Upper lobe of left lung (tissue), 6 donors: ENCODE measurements around the gene HK3. TPM values are rescaled to one million over a fixed set of nuclear protein-coding genes. Genes with fewer than 3 reads are reported as not detected.

ENCODE experiments used
- ATAC-seq, 2 donors: fragments of 200-7000 bp; cut with Tn5 transposase; one replicate each; pipeline ENCODE4 v1.9.1; 2022; ENCODE audit warnings: mild to moderate bottlenecking in 2 of 2, moderate library complexity in 2 of 2; ENCODE audit not compliant: low FRiP score in 2 of 2
- DNase-seq, 2 donors: peaks; one replicate each; pipeline ENCODE4 v3.0.0-alpha.2; 2019 to 2020
- H3K27ac ChIP-seq, 4 donors: fragments of 200-600 bp; sonication (generic); one replicate each; pipeline ENCODE4 v1.5.1; 2016 to 2019
- H3K27me3 ChIP-seq, 4 donors: fragments of 200-600 bp; sonication (generic); one replicate each; pipeline ENCODE4 v1.5.1; 2017 to 2019
- H3K36me3 ChIP-seq, 4 donors: fragments of 200-600 bp; sonication (generic); one replicate each; pipeline ENCODE4 v1.5.1; 2016 to 2019
- H3K4me1 ChIP-seq, 4 donors: fragments of 200-600 bp; sonication (generic); one replicate each; pipeline ENCODE4 v1.5.1; 2018 to 2019
- H3K4me3 ChIP-seq, 4 donors: fragments of 200-600 bp; sonication (generic); one replicate each; pipeline ENCODE4 v1.5.1; 2017 to 2019; ENCODE audit warnings: mild to moderate bottlenecking in 2 of 4, moderate library complexity in 1 of 4
- H3K9me3 ChIP-seq, 4 donors: fragments of 200-600 bp; sonication (generic); one replicate each; pipeline ENCODE4 v1.5.1; 2018 to 2019
- EP300 ChIP-seq, 4 donors: sonication (generic); formaldehyde crosslinking; IDR thresholded peaks; one replicate each; pipeline ENCODE4 v1.5.1; 2017; ENCODE audit warnings: antibody characterized with exemption in 4 of 4, control low read depth in 2 of 4
- POLR2A ChIP-seq, 4 donors: fragments of 450-650 bp; IDR thresholded peaks; one replicate each; pipeline ENCODE4 v1.5.1; 2016 to 2017; ENCODE audit warnings: antibody characterized with exemption in 4 of 4, mild to moderate bottlenecking in 2 of 4
- POLR2AphosphoS5 ChIP-seq, 2 donors: sonication (generic); formaldehyde crosslinking; IDR thresholded peaks; one replicate each; pipeline ENCODE4 v1.5.1; 2017; ENCODE audit warnings: antibody characterized with exemption in 2 of 2
- WGBS, 2 donors: methylation state at CpG; one replicate each; pipeline ENCODE4 v1.1.5; 2017 to 2018; 5-methylcytosine and 5-hydroxymethylcytosine counted together
- total RNA-seq, 6 donors: library from RNA; depleted of rRNA in 4 of 6; stranded (reverse); fragments of >200 nt in 4 of 6; gene quantifications; one replicate each; pipeline versions ENCODE4 v1.1.0 to v1.2.1, GENCODE V29; 2016 to 2021
- TF ChIP-seq, protein P1 (sequence below), 6 experiments: fragments of 450-650 bp in 4 of 6; fragments of 200-600 bp in 2 of 6; sonication (generic) in 2 of 6; IDR thresholded peaks; one replicate each; pipeline ENCODE4 v1.5.1; 2016 to 2019; ENCODE audit warnings: antibody characterized with exemption in 6 of 6
- donor health status: DM: no; HTN: no; CAD: no; lungs with moderate emphysema.
- donor health status: DM: no; HTN: yes; CAD: no; lungs with severe emphysema.

HK3 gene
- total RNA-seq, 6 donors from 2014 or later, result 16.0 to 106 (median 66.4) TPM

- no peaks in the 10 kb centered on the region for H3K36me3 ChIP-seq
- TF ChIP-seq, protein P1, sequence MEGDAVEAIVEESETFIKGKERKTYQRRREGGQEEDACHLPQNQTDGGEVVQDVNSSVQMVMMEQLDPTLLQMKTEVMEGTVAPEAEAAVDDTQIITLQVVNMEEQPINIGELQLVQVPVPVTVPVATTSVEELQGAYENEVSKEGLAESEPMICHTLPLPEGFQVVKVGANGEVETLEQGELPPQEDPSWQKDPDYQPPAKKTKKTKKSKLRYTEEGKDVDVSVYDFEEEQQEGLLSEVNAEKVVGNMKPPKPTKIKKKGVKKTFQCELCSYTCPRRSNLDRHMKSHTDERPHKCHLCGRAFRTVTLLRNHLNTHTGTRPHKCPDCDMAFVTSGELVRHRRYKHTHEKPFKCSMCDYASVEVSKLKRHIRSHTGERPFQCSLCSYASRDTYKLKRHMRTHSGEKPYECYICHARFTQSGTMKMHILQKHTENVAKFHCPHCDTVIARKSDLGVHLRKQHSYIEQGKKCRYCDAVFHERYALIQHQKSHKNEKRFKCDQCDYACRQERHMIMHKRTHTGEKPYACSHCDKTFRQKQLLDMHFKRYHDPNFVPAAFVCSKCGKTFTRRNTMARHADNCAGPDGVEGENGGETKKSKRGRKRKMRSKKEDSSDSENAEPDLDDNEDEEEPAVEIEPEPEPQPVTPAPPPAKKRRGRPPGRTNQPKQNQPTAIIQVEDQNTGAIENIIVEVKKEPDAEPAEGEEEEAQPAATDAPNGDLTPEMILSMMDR (IDR thresholded peaks at IDR 0.05), result no peak
- no peak for TF ChIP-seq EP300 (IDR thresholded peaks at IDR 0.05)
- TF ChIP-seq POLR2AphosphoS5 (IDR thresholded peaks at IDR 0.05), result no peak
- no peak for TF ChIP-seq POLR2A (IDR thresholded peaks at IDR 0.05)
- DNase-seq, result no peak
- H3K4me3 ChIP-seq, result no peak overlapping the region
- H3K9me3 ChIP-seq, result no peaks in the 10 kb centered on the region
- no peaks in the 10 kb centered on the region for H3K4me1 ChIP-seq
- no peak overlapping the region for H3K27ac ChIP-seq
- no peak for ATAC-seq
- 42 to 46% methylated on average over 10 to 21 of the region's 21 CpGs for WGBS, 2 donors
- H3K27me3 ChIP-seq, result peaks cover 0 to 4% (median 0%) of the 10 kb centered on the region in 4 donors
These were observed 54.3 kb downstream of the HK3 start for GRCh38 chr5:176844706-176845391.

DNA sequence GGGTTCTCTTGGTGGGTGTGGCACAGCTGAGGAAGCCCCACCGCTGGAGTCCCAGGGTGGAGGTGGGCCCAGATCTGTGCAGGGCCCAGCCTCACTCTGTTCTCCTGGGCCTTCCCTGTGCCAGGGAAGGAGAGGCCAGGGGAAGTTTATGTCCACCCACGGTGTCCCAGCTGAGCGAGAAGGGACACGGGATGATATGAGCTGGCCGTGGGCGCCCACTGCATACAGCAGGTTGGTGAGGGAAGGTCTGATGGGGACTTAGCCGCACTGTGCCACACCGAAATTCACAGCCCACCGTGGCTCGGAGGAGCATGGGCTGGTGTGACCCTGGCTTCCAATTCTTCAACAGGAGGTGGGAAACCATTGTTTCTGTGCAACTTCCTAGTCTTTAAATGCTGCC, 54.9 kb downstream of the HK3 start:
- DNase-seq (no peak), ATAC-seq (no peak)
- WGBS, 2 donors, result 78 to 86% methylated on average over 9 to 10 of the region's 10 CpGs
- Histone ChIP-seq H3K36me3 (no peaks in the 10 kb centered on the region), H3K27ac (no peak overlapping the region), H3K4me1 (no peaks in the 10 kb centered on the region), H3K4me3 (no peak overlapping the region), H3K9me3 (no peaks in the 10 kb centered on the region), H3K27me3 (peaks cover 0 to 4% (median 0%) of the 10 kb centered on the region in 4 donors)
- TF ChIP-seq, protein P1 (IDR thresholded peaks at IDR 0.05), result no peak
- no peak for TF ChIP-seq POLR2A (IDR thresholded peaks at IDR 0.05)
- TF ChIP-seq EP300 (IDR thresholded peaks at IDR 0.05), result no peak
- TF ChIP-seq POLR2AphosphoS5 (IDR thresholded peaks at IDR 0.05), result no peak

DNA sequence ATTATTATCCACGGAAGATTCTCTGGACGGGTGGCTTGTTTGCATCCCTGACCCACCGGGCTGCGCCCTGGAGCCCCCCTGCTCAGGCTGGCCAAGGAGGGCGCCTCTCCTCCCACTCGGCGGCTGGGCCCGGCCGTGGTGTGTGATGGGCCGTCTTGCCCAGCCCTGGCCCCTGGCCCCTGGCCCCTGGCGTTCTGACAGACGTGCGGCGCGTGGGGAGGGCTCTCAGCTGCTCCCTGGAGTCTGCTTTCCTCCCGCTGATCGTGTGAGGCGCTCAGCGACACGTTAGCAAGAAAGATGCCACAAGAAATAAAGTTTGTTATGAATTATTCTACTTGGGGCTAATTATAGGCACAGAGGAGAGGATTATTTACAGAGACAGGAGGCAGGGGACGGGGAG, 55.5 kb downstream of the HK3 start:
- no peak for ATAC-seq
- 43 to 44% methylated on average over 17 to 21 of the region's 21 CpGs for WGBS, 2 donors
- no peaks in the 10 kb centered on the region for H3K4me1 ChIP-seq
- DNase-seq, result peak in 1 of 2 donors; percentile 70
- no peak overlapping the region for H3K27ac ChIP-seq
- no peaks in the 10 kb centered on the region for H3K9me3 ChIP-seq
- no peaks in the 10 kb centered on the region for H3K36me3 ChIP-seq
- H3K4me3 ChIP-seq, result no peak overlapping the region
- no peak for TF ChIP-seq EP300 (IDR thresholded peaks at IDR 0.05)
- TF ChIP-seq POLR2AphosphoS5 (IDR thresholded peaks at IDR 0.05), result no peak
- TF ChIP-seq, protein P1 (IDR thresholded peaks at IDR 0.05), result no peak
- TF ChIP-seq POLR2A (IDR thresholded peaks at IDR 0.05), result no peak
- H3K27me3 ChIP-seq, result peaks cover 0 to 4% (median 0%) of the 10 kb centered on the region in 4 donors

DNA sequence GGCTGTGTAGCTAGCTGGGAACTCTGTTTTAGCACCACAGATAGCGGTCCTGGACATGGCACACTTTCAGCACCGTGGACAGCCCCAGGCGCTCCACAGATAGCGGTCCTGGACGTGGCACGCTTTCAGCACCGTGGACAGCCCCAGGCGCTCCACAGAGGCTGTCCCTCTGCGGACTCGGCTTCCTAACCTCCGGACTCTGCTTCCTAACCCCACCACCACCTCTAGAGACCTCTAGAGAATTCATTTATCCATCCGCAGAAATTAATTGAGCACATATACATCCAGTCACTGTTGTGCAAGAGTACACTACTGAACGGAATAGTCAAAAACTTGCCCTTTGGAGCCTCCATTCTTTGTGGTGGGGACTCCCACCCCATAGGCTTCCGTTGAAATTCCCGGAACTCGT, 61.4 kb downstream of the HK3 start:
- Histone ChIP-seq H3K4me3 (no peak overlapping the region), H3K27ac (no peak overlapping the region), H3K36me3 (no peaks in the 10 kb centered on the region), H3K9me3 (no peaks in the 10 kb centered on the region), H3K27me3 (peaks cover 0 to 3% (median 0%) of the 10 kb centered on the region in 4 donors), H3K4me1 (no peaks in the 10 kb centered on the region)
- TF ChIP-seq, protein P1 (IDR thresholded peaks at IDR 0.05), result no peak
- 23 to 53% methylated on average over 5 to 16 of the region's 16 CpGs for WGBS, 2 donors
- peak; percentile 78 to 89 for DNase-seq
- ATAC-seq, result peak; percentile 87 to 88
